Pancreas (tissue), 10 donors: ENCODE results near the gene RANBP1. TPM values are rescaled to one million over a fixed set of nuclear protein-coding genes. Genes with fewer than 3 reads are reported as not detected.
A peak's percentile ranks its signal among the peaks of the same experiment; 100 is the strongest.

Experiments
- ATAC-seq, 4 donors: fragments of 200-7000 bp; cut with Tn5 transposase; one replicate each; pipeline versions ENCODE4 v1.8.0 to v1.9.1; 2020; ENCODE audit warnings: mild to moderate bottlenecking in 4 of 4, moderate library complexity in 4 of 4
- DNase-seq, 6 donors: peaks; one replicate each; pipeline ENCODE4 v3.0.0-alpha.2; 2020
- FAIRE-seq: peaks from 2 replicates; lab custom pipeline; 2012; peaks lifted over from hg19 to GRCh38; lab: Jason Lieb, UNC
- H3K27ac ChIP-seq, 4 donors: fragments of 200-600 bp; sonication (generic); 1 replicate in 3 of 4; 2 replicates in 1 of 4; pipeline versions ENCODE4 v1.5.0 to v1.8.0; 2020
- H3K27me3 ChIP-seq, 4 donors: fragments of 200-600 bp; one replicate each; pipeline ENCODE4 v1.8.0; 2021
- H3K36me3 ChIP-seq, 3 donors: fragments of 200-600 bp; sonication (generic) in 1 of 3; one replicate each; pipeline versions ENCODE4 v1.5.0 to v1.8.0; 2020 to 2021
- H3K4me1 ChIP-seq, 3 donors: fragments of 200-600 bp; one replicate each; pipeline ENCODE4 v1.8.0; 2021
- H3K4me3 ChIP-seq, 4 donors: fragments of 200-600 bp; sonication (generic) in 2 of 4; one replicate each; pipeline versions ENCODE4 v1.5.0 to v1.8.0; 2020 to 2021
- H3K9me3 ChIP-seq, 4 donors: fragments of 200-600 bp; one replicate each; pipeline ENCODE4 v1.8.0; 2021
- WGBS, 2 donors: extraction: QIAGEN DNeasy Blood & Tissue Kit; methylation state at CpG; one replicate each; pipeline ENCODE4 v1.1.7; 2013; 5-methylcytosine and 5-hydroxymethylcytosine counted together
- intact Hi-C, 3 donors: fragments of 100-400 bp; cut with DNase I; formaldehyde crosslinking; loops; one replicate each; pipeline versions ENCODE4 v1.11.1 to v1.14.2; 2022
- microRNA-seq, 2 donors: library from miRNA; unstranded; fragments of <30 nt; microRNA quantifications; one replicate each; pipeline versions ENCODE4 to v1.1.0, GENCODE V29; 2019 to 2020
- polyA plus RNA-seq, 2 donors: library from polyadenylated mRNA; stranded (reverse); fragments of 200-250 nt; gene quantifications; one replicate each; pipeline ENCODE4 v1.2.3, GENCODE V29; 2013
- total RNA-seq, 6 donors: library from RNA; stranded (reverse); fragmentation: NEBNext Ultra II Directional in 4 of 6; extraction: Animal tissue kit (Norgen Biotek cat#: 25700) in 4 of 6; gene quantifications; one replicate each; pipeline versions ENCODE4 v1.2.1 to v1.2.4, GENCODE V29; 2021 to 2023
- TF ChIP-seq, protein P1 (sequence below), 4 donors: fragments of 200-600 bp; sonication (generic) in 3 of 4; IDR thresholded peaks; one replicate each; pipeline versions ENCODE4 v1.5.0 to v1.8.0; 2021; ENCODE audit warnings: antibody characterized with exemption in 4 of 4
- donor health status: healthy with polysubstance abuse.
- donor health status: DM: no; HTN: no; CAD: no; lungs with moderate emphysema.
- donor health status: DM: no; HTN: no; CAD: no.
- donor health status: control.
- donor health status: control.
- donor health status: Bipolar disorder and iron deficiency.
- donor health status: DM: yes; HTN: yes; CAD: no.
- donor health status: DM: no; HTN: no; CAD: no.
- donor health status: DM: no; HTN: no; CAD: no.
- donor health status: DM: yes; HTN: yes; CAD: no.

RANBP1 gene
- total and polyA plus RNA-seq, 8 donors, result 25.1 to 44.0 (median 34.3) TPM

DNA sequence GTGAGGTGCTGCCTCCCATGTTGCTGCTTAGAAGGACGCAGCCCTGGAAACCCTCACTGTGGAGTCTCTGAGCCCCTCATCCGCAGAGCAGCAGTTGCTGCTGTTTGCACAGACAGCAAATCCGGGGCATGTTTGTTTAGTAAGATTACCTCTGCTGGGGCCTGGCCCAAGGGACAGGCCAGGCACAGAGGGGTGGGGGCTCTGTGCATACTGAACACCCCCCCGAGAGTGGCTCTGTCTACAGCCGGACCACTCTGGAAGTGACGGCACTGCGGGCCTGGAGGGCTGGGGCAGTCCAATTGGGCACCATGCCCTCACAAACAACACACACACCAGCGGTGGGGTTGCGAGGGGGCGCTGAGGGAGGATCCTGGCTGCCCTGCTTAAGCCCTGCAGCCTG is 57.9 kb downstream of the RANBP1 start:
- WGBS, 2 donors, result 58 to 71% methylated on average over 10 of the region's 10 CpGs
- TF ChIP-seq, protein P1, sequence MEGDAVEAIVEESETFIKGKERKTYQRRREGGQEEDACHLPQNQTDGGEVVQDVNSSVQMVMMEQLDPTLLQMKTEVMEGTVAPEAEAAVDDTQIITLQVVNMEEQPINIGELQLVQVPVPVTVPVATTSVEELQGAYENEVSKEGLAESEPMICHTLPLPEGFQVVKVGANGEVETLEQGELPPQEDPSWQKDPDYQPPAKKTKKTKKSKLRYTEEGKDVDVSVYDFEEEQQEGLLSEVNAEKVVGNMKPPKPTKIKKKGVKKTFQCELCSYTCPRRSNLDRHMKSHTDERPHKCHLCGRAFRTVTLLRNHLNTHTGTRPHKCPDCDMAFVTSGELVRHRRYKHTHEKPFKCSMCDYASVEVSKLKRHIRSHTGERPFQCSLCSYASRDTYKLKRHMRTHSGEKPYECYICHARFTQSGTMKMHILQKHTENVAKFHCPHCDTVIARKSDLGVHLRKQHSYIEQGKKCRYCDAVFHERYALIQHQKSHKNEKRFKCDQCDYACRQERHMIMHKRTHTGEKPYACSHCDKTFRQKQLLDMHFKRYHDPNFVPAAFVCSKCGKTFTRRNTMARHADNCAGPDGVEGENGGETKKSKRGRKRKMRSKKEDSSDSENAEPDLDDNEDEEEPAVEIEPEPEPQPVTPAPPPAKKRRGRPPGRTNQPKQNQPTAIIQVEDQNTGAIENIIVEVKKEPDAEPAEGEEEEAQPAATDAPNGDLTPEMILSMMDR (IDR thresholded peaks at IDR 0.05), result no peak
- DNase-seq (no peak), ATAC-seq (no peak), FAIRE-seq (no peak)
- no peak overlapping the region for H3K27ac ChIP-seq
- H3K4me1 ChIP-seq, result no peaks in the 10 kb centered on the region
- intact Hi-C loops, result no loop called here
- no peaks in the 10 kb centered on the region for H3K36me3 ChIP-seq
- H3K4me3 ChIP-seq, result no peak overlapping the region
- no peaks in the 10 kb centered on the region for H3K27me3 ChIP-seq
- no peaks in the 10 kb centered on the region for H3K9me3 ChIP-seq

DNA sequence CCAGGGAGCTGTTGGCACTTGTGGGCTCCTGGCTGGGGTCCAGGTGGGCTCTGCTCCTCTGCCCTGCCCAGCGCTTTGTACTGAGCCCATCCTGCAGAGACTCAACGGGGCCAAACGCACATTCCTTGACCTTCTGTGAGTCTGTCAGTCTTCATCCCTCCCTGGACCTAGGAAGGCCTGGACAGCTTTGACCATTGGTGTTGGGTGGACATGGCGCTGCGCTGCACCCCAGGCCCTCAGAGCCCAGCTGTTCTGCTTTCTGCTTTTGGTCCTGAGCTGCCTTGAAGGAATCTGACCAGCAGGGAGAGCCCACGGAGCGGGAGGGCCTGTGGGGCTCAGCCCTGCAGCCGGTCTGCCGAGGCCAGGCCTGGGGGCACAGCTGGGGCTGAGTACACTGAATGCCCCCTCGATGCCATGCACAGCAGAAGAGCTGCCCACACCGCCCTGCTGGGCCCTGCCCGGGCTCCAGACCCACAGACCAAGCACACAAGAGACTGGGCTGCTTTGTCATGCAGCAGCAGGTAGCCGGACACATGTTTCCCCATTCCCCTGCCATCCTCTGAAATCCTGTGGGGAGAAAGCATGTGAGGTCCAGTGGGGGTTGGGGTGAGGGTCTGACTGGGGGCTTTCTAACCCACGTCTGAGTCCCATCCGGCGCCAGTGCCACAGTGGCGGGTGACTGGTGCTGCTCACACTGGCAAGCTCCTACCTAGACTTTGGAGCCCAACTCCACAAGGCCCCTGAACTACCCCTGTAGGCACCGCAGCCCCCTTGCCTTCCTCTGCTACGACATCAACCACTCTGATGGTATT is 59.1 kb downstream of the RANBP1 start:
- peak in 3 of 4 donors; percentile 46 to 77 (median 48) for ATAC-seq
- H3K27ac ChIP-seq, result no peak overlapping the region
- no peak for DNase-seq
- TF ChIP-seq, protein P1 (IDR thresholded peaks at IDR 0.05), result no peak
- no peaks in the 10 kb centered on the region for H3K4me1 ChIP-seq
- H3K36me3 ChIP-seq, result no peaks in the 10 kb centered on the region
- no peak for FAIRE-seq
- no peak overlapping the region for H3K4me3 ChIP-seq
- 69 to 72% methylated on average over 19 of the region's 19 CpGs for WGBS, 2 donors
- intact Hi-C loops, result no loop called here
- H3K9me3 ChIP-seq, result no peaks in the 10 kb centered on the region
- no peaks in the 10 kb centered on the region for H3K27me3 ChIP-seq

DNA sequence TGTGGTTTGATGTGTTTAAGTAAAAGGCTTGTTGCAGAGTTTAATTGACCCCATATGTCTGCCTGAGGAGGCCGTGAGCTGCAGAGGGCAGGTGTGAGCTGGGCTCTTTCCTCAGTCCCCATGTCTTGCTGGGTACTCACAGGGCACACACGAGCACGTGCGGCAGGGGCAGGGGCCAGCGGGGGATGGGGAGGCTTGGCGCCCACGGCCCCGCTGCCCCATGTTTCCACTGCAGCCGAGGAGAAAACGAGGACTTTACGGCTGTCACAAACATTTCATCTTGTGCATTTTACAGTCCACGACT is 59.6 kb downstream of the RANBP1 start:
- Histone ChIP-seq H3K36me3 (no peaks in the 10 kb centered on the region), H3K4me1 (no peaks in the 10 kb centered on the region), H3K27ac (no peak overlapping the region), H3K9me3 (no peaks in the 10 kb centered on the region), H3K27me3 (no peaks in the 10 kb centered on the region), H3K4me3 (no peak overlapping the region)
- ATAC-seq, result peak in 1 of 4 donors; percentile 24
- TF ChIP-seq, protein P1 (IDR thresholded peaks at IDR 0.05), result no peak
- no peak for FAIRE-seq
- intact Hi-C loops, result no loop called here
- WGBS, 2 donors, result 57 to 69% methylated on average over 12 of the region's 12 CpGs
- no peak for DNase-seq

DNA sequence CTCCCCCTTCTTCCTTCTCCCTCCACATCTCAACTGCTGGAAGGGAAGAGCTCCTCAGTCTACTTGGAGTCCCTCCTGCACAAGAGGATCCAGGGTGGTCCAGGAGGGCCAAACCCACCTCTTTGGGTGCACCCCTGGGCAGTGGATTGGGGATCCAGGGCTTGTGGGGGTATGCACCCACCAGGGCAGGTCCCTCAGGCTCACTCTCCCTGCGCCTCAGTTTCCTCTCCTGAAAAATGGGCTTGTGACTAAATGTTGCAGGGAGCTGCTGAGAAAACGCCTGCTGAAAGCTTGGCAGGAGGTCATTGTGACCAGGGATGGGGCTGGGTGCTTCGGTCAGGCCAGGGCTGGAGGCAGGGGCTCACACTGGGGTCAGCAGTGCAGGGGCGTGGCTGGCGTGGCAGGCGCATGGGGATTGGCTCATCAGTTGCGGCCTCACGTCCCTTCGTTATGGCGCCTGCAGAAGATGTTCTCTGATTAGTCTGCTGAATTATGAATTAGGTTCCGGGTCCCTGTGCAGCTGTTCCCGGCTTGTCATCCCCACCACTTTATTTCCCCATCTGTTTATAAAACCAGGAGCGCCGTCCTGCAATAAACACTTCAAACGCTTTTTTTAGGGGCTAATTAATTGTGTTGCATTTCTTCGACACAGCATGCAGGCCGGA is 60.6 kb downstream of the RANBP1 start:
- Histone ChIP-seq H3K9me3 (no peaks in the 10 kb centered on the region), H3K27me3 (no peaks in the 10 kb centered on the region), H3K27ac (no peak overlapping the region), H3K36me3 (no peaks in the 10 kb centered on the region), H3K4me3 (no peak overlapping the region), H3K4me1 (no peaks in the 10 kb centered on the region)
- no peak for DNase-seq
- FAIRE-seq, result no peak
- ATAC-seq, result no peak
- TF ChIP-seq, protein P1 (IDR thresholded peaks at IDR 0.05), result no peak
- intact Hi-C loops, result no loop called here
- WGBS, 2 donors, result 74 to 85% methylated on average over 17 of the region's 17 CpGs

Small RNAs within 50 kb of the gene (microRNA-seq; reads per million reads assigned to microRNA genes)
- gene MIR6816, result 0.29 to 0.77 reads per million in 2 donors

Other genes starting within 250 kb of the RANBP1 start
- gene COMT, start 174.3 kb upstream of the RANBP1 start, total RNA-seq, result 10 to 100 TPM; 48.9 to 95.0 (median 62.3) TPM
- gene COMT, start 174.3 kb upstream of the RANBP1 start, polyA plus RNA-seq, result 10 to 100 TPM; 47.9 to 87.8 TPM
- 10 to 100 TPM in 5 of 6 donors, 1 to 10 TPM in 1; 9.6 to 16.9 (median 13.6) TPM for gene TXNRD2, start 174.3 kb upstream of the RANBP1 start, total RNA-seq
- gene TXNRD2, start 174.3 kb upstream of the RANBP1 start, polyA plus RNA-seq, result 10 to 100 TPM; 33.7 to 41.6 TPM
- gene ARVCF, start 99.3 kb upstream of the RANBP1 start, total RNA-seq, result 10 to 100 TPM in 3 of 6 donors, 1 to 10 TPM in 3; 5.0 to 19.4 (median 9.5) TPM
- gene ARVCF, start 99.3 kb upstream of the RANBP1 start, polyA plus RNA-seq, result 10 to 100 TPM; 52.5 to 57.8 TPM
- gene TANGO2, start 95.0 kb upstream of the RANBP1 start, total RNA-seq, result 10 to 100 TPM in 3 of 6 donors, 1 to 10 TPM in 3; 4.0 to 18.3 (median 9.6) TPM
- gene TANGO2, start 95.0 kb upstream of the RANBP1 start, polyA plus RNA-seq, result 10 to 100 TPM; 16.5 to 20.4 TPM
- gene DGCR8, start 35.9 kb upstream of the RANBP1 start, total RNA-seq, result 10 to 100 TPM; 14.9 to 23.5 (median 16.4) TPM
- gene DGCR8, start 35.9 kb upstream of the RANBP1 start, polyA plus RNA-seq, result 10 to 100 TPM; 31.3 to 31.9 TPM
- 10 to 100 TPM; 23.8 to 37.3 (median 30.1) TPM for gene TRMT2A, start 1.1 kb downstream of the RANBP1 start, total RNA-seq
- 100 to 1,000 TPM; 120 TPM for gene TRMT2A, start 1.1 kb downstream of the RANBP1 start, polyA plus RNA-seq
- gene ZDHHC8, start 15.7 kb downstream of the RANBP1 start, total RNA-seq, result 10 to 100 TPM; 20.0 to 37.7 (median 25.0) TPM
- 10 to 100 TPM; 47.7 to 51.8 TPM for gene ZDHHC8, start 15.7 kb downstream of the RANBP1 start, polyA plus RNA-seq
- gene CCDC188, start 35.0 kb downstream of the RANBP1 start, total RNA-seq, result 1 to 10 TPM in 1 of 6 donors, under 1 TPM in 4, not detected in 1; 0.31 to 1.0 (median 0.38) TPM
- gene CCDC188, start 35.0 kb downstream of the RANBP1 start, polyA plus RNA-seq, result 1 to 10 TPM; 5.2 to 7.1 TPM
- gene RTN4R, start 152.2 kb downstream of the RANBP1 start, total RNA-seq, result 1 to 10 TPM in 5 of 6 donors, under 1 TPM in 1; 0.88 to 7.4 (median 1.9) TPM
- 1 to 10 TPM; 1.7 TPM for gene RTN4R, start 152.2 kb downstream of the RANBP1 start, polyA plus RNA-seq
- gene DGCR6L, start 204.0 kb downstream of the RANBP1 start, total RNA-seq, result 10 to 100 TPM; 17.2 to 23.5 (median 21.6) TPM
- 10 to 100 TPM; 49.2 to 53.4 TPM for gene DGCR6L, start 204.0 kb downstream of the RANBP1 start, polyA plus RNA-seq